OCI-LY1 (cell line): ENCODE results near the gene PCBP1.
A peak's percentile ranks its signal among the peaks of the same experiment; 100 is the strongest.

ENCODE experiments used
- H2AFZ ChIP-seq: fragments of 200-600 bp; sonication (generic), shearing (Covaris generic); 2 replicates; pipeline ENCODE4 v1.6.0; 2014; ENCODE audit warnings: antibody characterized with exemption, mild to moderate bottlenecking, low read length
- H3F3A ChIP-seq: fragments of 200-600 bp; sonication (generic), shearing (Covaris generic); 2 replicates; pipeline ENCODE4 v1.6.0; 2014; ENCODE audit warnings: mild to moderate bottlenecking, antibody characterized with exemption, low read length, moderate library complexity; ENCODE audit not compliant: insufficient read depth
- H3K27ac ChIP-seq: fragments of 200-600 bp; sonication (generic); 2 replicates; pipeline ENCODE4 v1.5.1; 2014; ENCODE audit warnings: low read length, mixed run types, mild to moderate bottlenecking, low read depth; ENCODE audit not compliant: poor library complexity, severe bottlenecking
- H3K27me3 ChIP-seq: fragments of 200-600 bp; sonication (generic); 2 replicates; pipeline ENCODE4 v1.6.0; 2014; ENCODE audit warnings: antibody characterized with exemption, mild to moderate bottlenecking, low read length, moderate library complexity; ENCODE audit not compliant: insufficient read depth
- H3K36me3 ChIP-seq: fragments of 200-600 bp; sonication (generic); 2 replicates; pipeline ENCODE4 v1.6.1; 2014; ENCODE audit warnings: mild to moderate bottlenecking, antibody characterized with exemption, low read length, moderate library complexity, mixed read lengths; ENCODE audit not compliant: insufficient read depth
- H3K4me1 ChIP-seq: fragments of 200-600 bp; sonication (generic); 2 replicates; pipeline ENCODE4 v1.5.1; 2014; ENCODE audit warnings: mild to moderate bottlenecking, low read length, moderate library complexity; ENCODE audit not compliant: insufficient read depth, severe bottlenecking
- H3K4me2 ChIP-seq: fragments of 200-600 bp; sonication (generic), shearing (Covaris generic); 2 replicates; pipeline ENCODE4 v1.6.1; 2014; ENCODE audit warnings: low read length
- H3K4me3 ChIP-seq: fragments of 200-600 bp; sonication (generic); 2 replicates; pipeline ENCODE4 v1.5.1; 2014; ENCODE audit warnings: low read length, low read depth, mild to moderate bottlenecking, mixed read lengths; ENCODE audit not compliant: poor library complexity, severe bottlenecking
- H3K79me2 ChIP-seq: fragments of 200-600 bp; shearing (Covaris generic); 2 replicates; pipeline ENCODE4 v1.6.1; 2016; ENCODE audit warnings: mixed run types, low read length, mixed read lengths; ENCODE audit not compliant: insufficient read depth
- H3K9ac ChIP-seq: fragments of 200-600 bp; sonication (generic), shearing (Covaris generic); 2 replicates; pipeline ENCODE4 v1.6.1; 2014; ENCODE audit warnings: mild to moderate bottlenecking, low read length, mixed read lengths
- H3K9me2 ChIP-seq: fragments of 200-600 bp; sonication (generic), shearing (Covaris generic); 2 replicates; pipeline ENCODE4 v1.6.1; 2014; ENCODE audit warnings: low read depth, mild to moderate bottlenecking, low read length, mixed read lengths
- H3K9me3 ChIP-seq: fragments of 200-600 bp; shearing (Covaris generic); 2 replicates; pipeline ENCODE4 v1.6.1; 2014; ENCODE audit warnings: low read length, mixed read lengths
- H4K20me1 ChIP-seq: fragments of 200-600 bp; sonication (generic), shearing (Covaris generic); 2 replicates; pipeline ENCODE4 v1.6.0; 2016; ENCODE audit warnings: mild to moderate bottlenecking, low read length; ENCODE audit not compliant: insufficient read depth
- EZH2 ChIP-seq: fragments of 200-600 bp; sonication (generic), shearing (Covaris generic); IDR thresholded peaks from 2 replicates; pipeline ENCODE4 v1.8.0; 2017; ENCODE audit warnings: borderline replicate concordance, mixed run types, mild to moderate bottlenecking, antibody characterized with exemption, low read length, moderate library complexity, mixed read lengths
- TF ChIP-seq, protein P1 (sequence below): fragments of 200-600 bp; sonication (generic), shearing (Covaris generic); IDR thresholded peaks from 2 replicates; pipeline ENCODE4 v1.5.1; 2017; ENCODE audit warnings: mild to moderate bottlenecking, antibody characterized with exemption, low read length, moderate library complexity, mixed read lengths

PCBP1 gene

DNA sequence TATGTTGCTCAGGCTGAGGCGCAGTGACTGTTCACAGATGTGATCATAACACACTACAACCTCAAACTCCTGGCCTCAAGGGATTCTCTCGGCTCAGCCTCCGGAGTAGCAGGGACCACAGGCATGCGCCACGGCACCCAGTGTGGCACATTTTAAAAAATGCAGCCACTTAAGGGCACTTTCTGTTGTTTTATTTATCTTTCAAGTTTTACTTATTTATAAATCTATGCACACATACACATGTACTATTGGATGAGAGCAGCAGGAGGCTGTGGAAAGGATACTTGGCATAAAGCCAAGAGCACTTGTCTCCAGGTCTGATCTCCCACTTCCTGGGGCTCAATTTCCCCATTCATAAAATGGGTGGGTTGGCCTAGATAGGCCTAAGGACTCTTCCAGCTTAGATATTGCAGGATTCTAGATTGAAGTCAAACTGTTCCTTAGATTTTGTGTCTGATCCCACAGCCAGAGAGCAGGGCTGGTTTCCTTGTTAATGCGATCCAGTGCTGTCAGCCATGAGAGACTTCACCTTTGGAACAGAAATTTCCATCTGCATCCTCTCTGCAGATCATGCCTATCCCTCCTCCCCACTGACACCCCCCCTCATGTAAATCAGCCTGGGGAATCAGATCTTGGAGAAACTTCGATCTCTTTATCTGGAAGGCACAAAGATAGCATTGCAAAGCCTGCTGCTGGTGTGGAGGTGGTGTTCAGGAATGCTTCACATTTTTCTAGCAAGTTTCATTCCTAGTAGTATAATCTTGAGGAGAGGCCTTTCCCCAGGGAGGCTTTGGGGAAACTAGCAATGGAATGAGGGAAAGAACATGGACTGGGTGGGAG is 24.7 kb downstream of the PCBP1 start:
- H3K9ac ChIP-seq: no peak overlapping the region
- no peaks in the 10 kb centered on the region for H4K20me1 ChIP-seq
- no peak overlapping the region for H2AFZ ChIP-seq
- H3F3A ChIP-seq: no peaks in the 10 kb centered on the region
- H3K79me2 ChIP-seq: no peaks in the 10 kb centered on the region
- H3K27ac ChIP-seq: no peak overlapping the region
- H3K27me3 ChIP-seq: no peaks in the 10 kb centered on the region
- H3K4me1 ChIP-seq: peaks cover 55% of the 10 kb centered on the region
- H3K36me3 ChIP-seq: no peaks in the 10 kb centered on the region
- H3K9me2 ChIP-seq: no peaks in the 10 kb centered on the region
- H3K9me3 ChIP-seq: no peaks in the 10 kb centered on the region
- H3K4me3 ChIP-seq: no peak overlapping the region
- H3K4me2 ChIP-seq: no peak overlapping the region
- TF ChIP-seq EZH2: no peak
- TF ChIP-seq, protein P1, sequence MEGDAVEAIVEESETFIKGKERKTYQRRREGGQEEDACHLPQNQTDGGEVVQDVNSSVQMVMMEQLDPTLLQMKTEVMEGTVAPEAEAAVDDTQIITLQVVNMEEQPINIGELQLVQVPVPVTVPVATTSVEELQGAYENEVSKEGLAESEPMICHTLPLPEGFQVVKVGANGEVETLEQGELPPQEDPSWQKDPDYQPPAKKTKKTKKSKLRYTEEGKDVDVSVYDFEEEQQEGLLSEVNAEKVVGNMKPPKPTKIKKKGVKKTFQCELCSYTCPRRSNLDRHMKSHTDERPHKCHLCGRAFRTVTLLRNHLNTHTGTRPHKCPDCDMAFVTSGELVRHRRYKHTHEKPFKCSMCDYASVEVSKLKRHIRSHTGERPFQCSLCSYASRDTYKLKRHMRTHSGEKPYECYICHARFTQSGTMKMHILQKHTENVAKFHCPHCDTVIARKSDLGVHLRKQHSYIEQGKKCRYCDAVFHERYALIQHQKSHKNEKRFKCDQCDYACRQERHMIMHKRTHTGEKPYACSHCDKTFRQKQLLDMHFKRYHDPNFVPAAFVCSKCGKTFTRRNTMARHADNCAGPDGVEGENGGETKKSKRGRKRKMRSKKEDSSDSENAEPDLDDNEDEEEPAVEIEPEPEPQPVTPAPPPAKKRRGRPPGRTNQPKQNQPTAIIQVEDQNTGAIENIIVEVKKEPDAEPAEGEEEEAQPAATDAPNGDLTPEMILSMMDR: no peak

DNA sequence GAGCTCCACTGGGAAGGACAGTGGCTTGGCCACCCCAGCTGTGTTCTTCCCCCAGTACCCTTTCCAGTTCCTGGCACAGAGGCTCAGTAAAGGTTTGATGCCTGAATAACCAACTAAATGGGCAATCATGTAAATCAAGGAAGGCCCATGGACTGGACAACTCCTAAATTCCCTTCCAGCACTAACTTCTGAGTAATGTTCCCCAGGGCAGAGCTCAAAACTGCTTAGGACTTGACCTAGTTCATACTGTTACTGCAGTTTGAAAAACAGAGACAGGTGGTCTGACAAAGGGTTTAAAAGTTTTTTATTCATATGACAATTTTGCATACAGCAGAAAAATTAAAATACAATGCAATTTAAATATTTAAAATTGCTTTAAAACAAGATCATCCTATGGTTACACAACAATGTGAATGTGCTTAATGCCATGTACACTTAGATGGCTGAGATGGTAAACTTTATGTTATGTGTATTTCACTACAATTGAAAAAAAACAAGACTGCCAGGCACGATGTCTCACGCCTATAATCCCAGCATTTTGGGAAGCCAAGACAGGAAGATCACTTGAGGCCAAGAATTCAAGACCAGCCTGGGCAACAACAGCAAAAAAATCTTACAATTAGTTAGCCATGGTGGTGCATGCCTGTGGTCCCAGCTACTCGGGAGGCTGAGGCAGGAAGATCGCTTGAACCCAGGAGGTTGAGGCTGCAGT is 26.2 kb downstream of the PCBP1 start:
- H3K9me3 ChIP-seq: no peaks in the 10 kb centered on the region
- H3K4me3 ChIP-seq: no peak overlapping the region
- H3F3A ChIP-seq: no peaks in the 10 kb centered on the region
- H3K27me3 ChIP-seq: no peaks in the 10 kb centered on the region
- no peaks in the 10 kb centered on the region for H4K20me1 ChIP-seq
- no peaks in the 10 kb centered on the region for H3K9me2 ChIP-seq
- no peak overlapping the region for H3K4me2 ChIP-seq
- peak overlapping the region; percentile 35 for H3K27ac ChIP-seq
- no peaks in the 10 kb centered on the region for H3K36me3 ChIP-seq
- H3K4me1 ChIP-seq: peaks cover 55% of the 10 kb centered on the region
- TF ChIP-seq, protein P1: no peak
- no peak for TF ChIP-seq EZH2
- no peaks in the 10 kb centered on the region for H3K79me2 ChIP-seq
- no peak overlapping the region for H2AFZ ChIP-seq
- no peak overlapping the region for H3K9ac ChIP-seq

DNA sequence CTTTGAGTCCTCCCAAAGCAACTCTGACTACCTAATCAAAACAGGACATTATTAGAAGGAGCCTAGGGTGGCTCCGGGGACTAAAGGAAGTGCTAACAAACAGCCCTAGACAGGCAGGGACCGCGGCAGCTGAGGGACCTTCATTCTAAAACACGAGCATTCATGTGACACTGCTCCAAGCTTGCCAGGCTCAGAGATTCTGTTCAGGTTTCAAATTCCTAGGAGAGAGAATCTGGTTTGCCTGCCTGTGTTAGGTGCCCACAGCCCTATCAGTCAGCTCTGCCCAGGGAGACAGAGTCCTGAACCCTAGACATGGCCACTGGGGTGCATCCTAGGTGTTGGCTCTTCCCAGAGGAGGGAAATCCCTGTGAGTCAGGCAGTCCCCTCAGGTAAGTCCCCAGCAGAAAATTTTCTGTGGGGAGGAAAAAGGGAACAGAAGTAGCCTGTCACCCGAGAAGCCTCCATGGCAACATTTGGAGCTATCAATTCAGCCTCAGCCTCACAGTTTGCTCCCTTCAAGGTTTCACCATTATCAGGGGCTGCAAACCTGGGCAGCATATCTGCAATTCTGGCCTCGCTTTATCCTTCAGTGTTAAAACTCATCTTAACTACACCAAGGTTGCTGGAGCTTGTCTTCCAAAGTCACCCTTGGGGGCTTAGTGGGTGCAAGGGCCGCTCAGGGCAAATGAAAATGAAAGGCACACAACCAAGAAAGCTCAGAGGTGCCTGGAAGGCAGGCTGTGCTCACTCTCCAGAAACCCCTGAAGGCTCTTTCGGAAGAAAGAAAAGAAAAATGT is 28.6 kb downstream of the PCBP1 start:
- TF ChIP-seq EZH2: no peak
- TF ChIP-seq, protein P1: no peak
- no peaks in the 10 kb centered on the region for H3K27me3 ChIP-seq
- H2AFZ ChIP-seq: peak overlapping the region; percentile 7; the same call in 1 of the 2 replicates
- H3F3A ChIP-seq: no peaks in the 10 kb centered on the region
- peak overlapping the region; percentile 26; the same call in 1 of the 2 replicates for H3K9ac ChIP-seq
- no peaks in the 10 kb centered on the region for H3K9me3 ChIP-seq
- H3K4me3 ChIP-seq: no peak overlapping the region
- no peaks in the 10 kb centered on the region for H3K9me2 ChIP-seq
- H3K79me2 ChIP-seq: no peaks in the 10 kb centered on the region
- no peaks in the 10 kb centered on the region for H4K20me1 ChIP-seq
- peak overlapping the region; percentile 25; the same call in 1 of the 2 replicates for H3K4me2 ChIP-seq
- H3K36me3 ChIP-seq: no peaks in the 10 kb centered on the region
- peaks cover 65% of the 10 kb centered on the region for H3K4me1 ChIP-seq
- peak overlapping the region; percentile 97 for H3K27ac ChIP-seq
